PC-9 (cell line): ENCODE data around the gene VIM.

Source experiments
- CTCF ChIP-seq: fragments of 200-600 bp; sonication (generic); conservative IDR thresholded peaks from 2 replicates; pipeline ENCODE4 v1.6.1; 2017; ENCODE audit warnings: mixed run types, antibody characterized with exemption, mild to moderate bottlenecking, moderate library complexity
- EZH2 ChIP-seq: fragments of 200-600 bp; sonication (generic); IDR thresholded peaks from 2 replicates; pipeline ENCODE4 v1.8.0; 2017; ENCODE audit warnings: antibody characterized with exemption, low read depth

GRCh38 chr10:17213646-17214349 is 14.2 kb upstream of the VIM start:
- TF ChIP-seq CTCF = no peak
- no peak for TF ChIP-seq EZH2
